TTC549 (cell line): ENCODE measurements around the gene NELL1.

Experiments
- FAIRE-seq: peaks from 2 replicates; lab custom pipeline; 2012; peaks lifted over from hg19 to GRCh38; lab: Jason Lieb, UNC

NELL1 gene

GRCh38 chr11:20966489-20966888 is 297.1 kb downstream of the NELL1 start:
- no peak for FAIRE-seq

DNA sequence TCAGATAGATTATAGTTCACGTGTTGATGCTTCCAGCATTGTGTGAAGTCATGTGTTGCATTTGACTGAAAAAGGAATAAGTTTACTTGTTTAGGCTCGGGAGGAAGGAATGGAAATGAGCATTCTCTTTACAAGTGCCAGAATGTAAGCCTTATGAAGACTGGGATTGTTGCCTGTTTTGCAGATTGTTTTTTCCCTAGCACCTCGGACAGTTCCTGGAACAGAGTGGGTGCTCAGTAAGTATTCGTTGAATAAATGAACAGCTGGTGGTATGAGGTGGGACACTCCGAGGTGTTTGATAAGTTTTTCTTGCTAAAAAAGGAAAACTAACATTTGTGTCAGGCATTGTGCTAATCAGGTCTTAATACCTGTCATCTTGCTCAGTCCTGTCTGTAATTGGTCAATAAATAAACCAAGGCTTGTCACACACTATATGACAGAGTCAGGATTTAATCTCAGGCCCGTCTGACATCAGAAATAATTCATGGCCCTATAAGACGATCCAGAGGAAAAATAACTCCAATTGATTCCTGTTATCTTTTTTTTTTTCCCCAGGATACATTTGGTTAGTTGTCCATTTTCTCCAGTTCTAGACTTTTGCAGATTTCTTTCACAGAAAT is 304.7 kb downstream of the NELL1 start:
- no peak for FAIRE-seq

- no peak for FAIRE-seq
These were observed 311.4 kb downstream of the NELL1 start for GRCh38 chr11:20980736-20981135.

- no peak for FAIRE-seq
These were observed 321.1 kb downstream of the NELL1 start for GRCh38 chr11:20990447-20990846.

DNA sequence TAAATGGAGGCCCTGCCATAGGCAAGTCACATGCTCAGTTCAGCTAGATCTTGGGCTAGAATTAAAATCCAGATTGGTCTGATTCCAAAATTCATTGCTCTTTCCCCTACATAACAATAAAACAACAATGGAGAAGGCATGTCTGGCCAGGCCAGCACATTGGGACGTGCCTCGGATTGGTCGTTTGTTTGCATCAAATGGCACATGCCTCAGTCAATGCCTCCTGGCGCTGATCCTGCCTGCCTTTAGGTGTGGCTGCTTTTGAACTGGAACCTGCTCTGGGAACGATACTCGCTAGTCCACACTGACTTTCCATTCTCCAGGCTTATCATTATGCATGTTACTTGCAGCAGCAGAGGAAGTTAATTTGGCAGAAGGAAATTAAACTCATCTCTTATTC is 322.1 kb downstream of the NELL1 start:
- FAIRE-seq: no peak

DNA sequence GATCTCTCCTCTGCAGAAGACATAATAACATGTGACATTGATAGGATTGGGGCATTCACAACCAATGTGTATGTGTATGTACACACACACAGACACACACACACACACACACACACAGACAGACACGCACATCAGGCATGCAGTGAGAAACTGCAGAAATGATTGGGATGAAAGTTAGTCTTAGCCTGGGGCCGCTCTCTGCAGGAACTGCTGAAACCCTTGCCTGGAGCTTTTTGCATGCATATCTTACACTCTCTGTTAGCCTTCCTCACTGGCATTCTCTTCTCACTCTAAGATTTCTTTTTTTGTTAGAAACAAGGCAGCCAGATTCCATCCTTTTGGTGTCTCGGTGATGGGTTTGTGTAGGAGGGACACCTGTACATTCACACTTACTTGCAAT is 337.9 kb downstream of the NELL1 start:
- FAIRE-seq: no peak

GRCh38 chr11:21018248-21018647 is 348.9 kb downstream of the NELL1 start:
- no peak for FAIRE-seq

DNA sequence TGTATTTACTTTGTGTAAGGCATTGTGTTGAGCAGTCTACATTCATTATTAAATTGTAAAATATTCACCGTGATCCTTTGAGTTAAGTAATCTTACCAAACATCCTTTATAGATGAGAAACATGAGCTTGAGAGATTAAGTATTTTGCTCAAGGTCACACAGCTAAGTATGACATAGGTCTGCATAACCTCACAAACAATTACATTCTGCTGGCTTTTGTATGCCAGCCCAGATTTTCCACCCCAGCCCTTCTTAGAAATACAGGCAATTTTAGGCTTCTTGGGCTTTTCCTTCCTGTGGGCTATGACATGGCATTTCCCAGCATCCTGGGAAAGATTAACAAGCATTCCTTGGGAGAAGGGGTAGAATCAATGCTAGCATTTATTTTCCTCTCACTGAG is 357.3 kb downstream of the NELL1 start:
- FAIRE-seq: no peak

- FAIRE-seq: no peak
These were observed 368.5 kb downstream of the NELL1 start for GRCh38 chr11:21037850-21038249.

- no peak for FAIRE-seq
These were observed 369.4 kb downstream of the NELL1 start for GRCh38 chr11:21038801-21039200.

DNA sequence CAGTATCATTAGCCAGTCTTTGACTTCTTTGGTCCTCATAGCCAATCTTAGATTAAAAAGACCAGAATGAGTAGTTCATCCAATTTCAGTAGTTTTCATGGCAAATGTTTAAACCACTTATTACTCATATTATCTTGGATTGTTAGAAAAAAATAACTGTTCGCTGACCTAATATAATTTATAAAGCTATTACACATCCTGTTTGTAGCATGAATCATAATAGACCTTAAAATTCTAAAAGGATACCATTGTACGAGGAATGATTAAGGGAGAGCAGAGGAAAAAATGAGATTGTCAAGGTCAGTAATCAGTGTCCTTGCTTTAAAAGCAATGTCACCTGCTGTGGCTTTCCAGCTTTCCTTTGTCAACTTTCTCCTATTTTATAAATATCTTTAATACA is 371.2 kb downstream of the NELL1 start:
- no peak for FAIRE-seq

- no peak for FAIRE-seq
These were observed 379.2 kb downstream of the NELL1 start for GRCh38 chr11:21048626-21049025.

DNA sequence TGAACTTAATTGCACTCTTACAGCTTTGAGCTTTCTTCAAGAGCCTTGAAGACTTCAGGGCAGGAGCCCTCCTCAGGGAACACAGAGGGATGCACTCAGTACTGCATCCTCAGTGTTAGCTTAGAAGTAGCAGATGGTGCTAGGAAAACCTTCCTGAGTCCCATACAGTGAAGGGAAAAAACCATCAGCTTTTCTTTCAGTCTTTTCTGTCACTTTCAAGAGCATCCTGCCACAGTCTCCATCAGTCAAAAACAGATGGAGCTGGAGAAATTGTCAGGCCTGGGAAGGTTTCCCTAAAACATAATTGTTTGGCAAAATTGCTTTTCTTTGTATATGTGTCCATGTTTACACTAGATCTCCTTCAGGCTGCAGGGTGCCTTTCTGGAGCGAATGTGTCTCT is 384.1 kb downstream of the NELL1 start:
- FAIRE-seq: no peak

DNA sequence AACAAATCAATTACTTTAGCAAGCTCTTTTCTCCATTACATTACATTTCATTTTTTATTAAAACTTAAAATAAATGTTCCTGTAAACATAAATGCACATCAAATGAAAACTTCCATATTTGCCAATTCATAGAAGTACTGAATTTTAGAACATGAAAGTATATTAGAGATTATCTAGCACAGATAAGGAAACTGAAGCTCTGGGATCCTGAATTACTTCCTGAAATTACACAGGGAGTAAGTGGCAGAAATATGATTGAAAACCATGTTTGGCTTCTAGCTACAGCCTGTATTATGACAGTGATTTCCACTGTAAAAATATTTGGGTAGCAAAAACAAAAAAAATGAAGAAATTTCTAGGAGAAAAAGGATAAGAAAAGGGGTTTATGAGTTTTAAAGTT is 387.3 kb downstream of the NELL1 start:
- FAIRE-seq: no peak

- no peak for FAIRE-seq
These were observed 390.5 kb downstream of the NELL1 start for GRCh38 chr11:21059879-21060278.

DNA sequence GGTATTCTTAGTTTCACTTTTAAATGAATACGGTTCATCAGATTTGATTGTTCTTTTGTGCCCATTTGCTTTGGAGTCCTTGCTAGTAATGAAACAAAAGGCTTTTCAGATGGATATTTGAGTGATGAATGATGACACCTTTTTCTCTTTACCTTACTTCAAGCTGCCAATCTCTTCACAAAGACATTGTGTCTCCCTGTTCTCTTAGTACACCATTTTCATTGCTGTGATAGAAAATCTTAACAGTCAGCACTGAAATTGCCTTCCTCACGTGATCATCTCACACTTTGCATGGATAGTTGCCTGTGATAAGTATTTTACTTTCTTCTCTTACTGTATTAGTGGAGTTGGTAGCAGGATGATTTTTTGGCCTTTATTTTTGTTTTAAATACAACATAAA is 396.6 kb downstream of the NELL1 start:
- FAIRE-seq: no peak

GRCh38 chr11:21068886-21069285 is 399.5 kb downstream of the NELL1 start:
- no peak for FAIRE-seq

- FAIRE-seq: no peak
These were observed 400.5 kb downstream of the NELL1 start for GRCh38 chr11:21069909-21070308.

- FAIRE-seq: no peak
These were observed 403.2 kb downstream of the NELL1 start for GRCh38 chr11:21072558-21072957.

GRCh38 chr11:21082853-21083252 is 413.5 kb downstream of the NELL1 start:
- no peak for FAIRE-seq

GRCh38 chr11:21088930-21089329 is 419.5 kb downstream of the NELL1 start:
- no peak for FAIRE-seq

- no peak for FAIRE-seq
These were observed 435.3 kb downstream of the NELL1 start for GRCh38 chr11:21104641-21105040.

GRCh38 chr11:21105196-21105917 is 436.0 kb downstream of the NELL1 start:
- no peak for FAIRE-seq

DNA sequence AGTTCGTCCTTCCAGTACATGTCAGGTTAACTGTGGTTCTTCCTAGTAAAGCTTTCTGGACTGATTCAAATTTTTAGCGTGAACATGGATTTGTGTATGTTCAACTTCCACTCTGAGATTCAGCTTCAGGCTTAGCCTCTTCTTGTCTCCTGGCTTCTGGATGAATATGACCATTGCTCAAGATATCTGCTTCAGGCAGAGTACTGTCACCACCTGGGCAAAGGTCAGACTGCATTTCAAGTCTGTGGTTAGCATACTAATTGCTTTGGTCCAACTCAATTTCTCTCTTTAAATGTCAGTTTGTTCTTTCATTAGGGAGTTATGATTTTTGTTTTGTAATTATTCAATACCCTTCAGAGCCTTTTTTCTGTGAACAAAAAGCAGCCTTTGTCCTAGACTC is 440.0 kb downstream of the NELL1 start:
- FAIRE-seq: no peak
